ENCODE results near the gene HIBADH.

Gene HIBADH

DNA sequence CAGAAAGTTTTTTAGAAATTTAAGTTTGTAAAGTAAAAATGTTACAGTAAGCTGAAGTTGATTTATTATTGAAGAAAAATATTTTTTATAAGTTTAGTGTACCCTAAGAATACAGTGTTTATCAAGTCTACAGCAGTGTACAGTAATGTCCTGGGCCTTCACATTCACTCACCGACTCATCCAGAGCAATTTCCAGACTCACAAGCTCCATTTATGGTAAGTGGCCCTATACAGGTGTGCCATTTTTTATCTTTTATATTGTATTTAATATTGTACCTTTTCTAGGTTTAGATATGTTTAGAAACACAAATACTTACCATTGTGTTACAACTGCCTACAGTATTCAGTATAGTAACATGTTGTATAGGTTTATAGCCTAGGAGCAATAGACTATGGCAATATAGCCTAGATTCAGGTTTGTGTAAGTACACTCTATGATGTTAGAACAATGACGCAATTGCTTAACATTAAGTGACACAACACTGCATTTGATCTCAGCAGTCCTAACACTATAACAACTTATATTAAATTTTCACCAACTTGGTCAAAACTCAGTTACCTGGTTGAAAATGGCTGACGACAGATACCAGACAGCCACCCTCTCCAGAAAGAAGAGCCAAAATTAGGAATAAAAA is 45.7 kb downstream of the HIBADH start:
- TF ChIP-seq CTCF (conservative IDR thresholded peaks at IDR 0.05): no peak
- H3K27ac ChIP-seq: no peak overlapping the region

- no peak overlapping the region for H3K27ac ChIP-seq
- no peak for TF ChIP-seq CTCF (conservative IDR thresholded peaks at IDR 0.05)
Measured at GRCh38 chr7:27616186-27616491, 46.5 kb downstream of the HIBADH start.

DNA sequence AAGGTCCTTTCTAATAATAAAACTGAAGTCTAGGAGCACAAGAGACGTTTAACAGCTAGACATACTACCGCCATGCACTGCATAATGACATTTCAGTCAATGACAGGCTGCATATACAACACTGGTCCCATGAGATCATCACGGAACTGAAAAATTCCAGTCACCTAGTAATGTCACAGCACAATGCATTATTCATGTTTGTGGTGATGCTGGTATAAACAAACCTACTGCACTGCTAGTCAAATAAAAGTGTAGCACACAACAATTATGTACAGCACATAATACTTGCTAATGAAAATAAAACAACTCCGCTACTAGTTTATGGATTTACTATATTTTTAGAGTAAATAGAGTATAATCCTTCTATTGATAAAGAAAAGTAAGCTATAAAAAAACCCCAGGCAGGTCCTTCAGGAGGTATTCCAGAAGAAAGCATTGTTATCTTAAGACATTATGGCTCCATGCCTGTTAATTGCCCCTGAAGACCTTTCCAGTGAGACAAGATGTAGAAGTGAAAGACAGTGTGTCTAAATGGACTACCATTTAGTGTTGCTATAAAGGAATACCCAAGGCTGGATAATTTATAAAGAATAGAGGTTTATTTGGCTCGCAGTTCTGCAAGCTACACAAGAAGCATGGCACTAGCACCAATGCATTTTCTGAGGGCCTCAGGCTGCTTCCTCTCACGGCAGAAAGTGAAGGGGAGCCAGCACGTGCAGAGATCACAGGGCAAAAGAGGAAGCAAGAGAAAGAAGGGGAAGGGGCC is 47.1 kb downstream of the HIBADH start:
- H3K27ac ChIP-seq: no peak overlapping the region
- no peak for TF ChIP-seq CTCF (conservative IDR thresholded peaks at IDR 0.05)

- H3K27ac ChIP-seq: no peak overlapping the region
- no peak for TF ChIP-seq CTCF (conservative IDR thresholded peaks at IDR 0.05)
Measured at GRCh38 chr7:27614095-27614494, 48.6 kb downstream of the HIBADH start.

DNA sequence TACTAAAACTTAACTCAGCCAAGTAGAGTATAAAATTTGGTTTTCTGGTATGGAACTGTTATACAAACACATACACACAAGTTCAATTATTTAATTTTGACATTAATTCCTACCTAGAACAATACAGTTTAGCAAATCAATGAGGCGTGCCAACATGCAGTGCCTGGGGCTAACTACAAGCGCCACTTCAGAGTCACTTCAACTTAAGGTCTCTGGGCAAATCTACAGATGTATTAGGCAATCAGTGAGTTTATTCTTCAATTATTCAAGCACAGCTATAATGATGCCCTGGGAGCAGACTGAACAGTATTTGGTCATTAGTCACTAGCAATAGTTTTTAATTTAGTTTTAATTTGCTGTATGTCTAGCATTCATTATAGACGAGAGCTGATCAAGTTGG is 51.6 kb downstream of the HIBADH start:
- TF ChIP-seq CTCF (conservative IDR thresholded peaks at IDR 0.05): no peak
- no peak overlapping the region for H3K27ac ChIP-seq

DNA sequence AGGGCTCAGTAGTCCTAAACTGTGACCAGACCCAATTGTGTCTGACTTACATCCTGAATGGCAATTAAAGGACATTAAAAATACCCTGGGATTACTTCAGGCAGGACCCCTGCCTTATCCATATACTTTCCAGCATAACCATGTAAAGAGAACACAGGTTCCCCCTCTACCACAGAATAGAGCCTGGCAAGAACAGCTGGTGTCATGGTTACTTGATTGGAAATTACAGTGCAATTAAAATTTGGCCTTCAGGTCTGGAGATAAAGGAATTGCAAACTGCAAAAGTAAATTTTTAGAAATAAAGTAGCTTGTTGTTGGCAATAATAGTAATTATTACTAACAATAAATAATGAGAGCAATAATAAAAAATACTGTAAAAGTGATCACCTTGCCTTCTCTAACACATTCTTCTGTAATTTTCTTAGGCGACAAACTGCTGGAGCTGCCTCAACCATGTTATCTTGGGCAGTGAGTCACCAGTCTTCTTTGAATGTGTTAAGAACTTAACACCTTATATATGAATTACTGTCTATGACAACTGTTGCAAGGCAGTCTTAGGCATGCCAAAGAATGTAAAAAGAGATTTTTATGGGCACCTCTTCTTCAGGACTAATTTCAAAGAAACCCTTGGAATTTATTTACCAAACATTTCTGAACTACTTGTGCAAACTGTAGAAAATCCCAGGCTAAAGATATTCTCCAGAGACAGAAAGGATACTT is 53.7 kb downstream of the HIBADH start:
- TF ChIP-seq CTCF (conservative IDR thresholded peaks at IDR 0.05): no peak
- H3K27ac ChIP-seq: no peak overlapping the region

- H3K27ac ChIP-seq: peak overlapping the region; percentile 36
- no peak for TF ChIP-seq CTCF (conservative IDR thresholded peaks at IDR 0.05)
Measured at GRCh38 chr7:27607210-27607606, 55.5 kb downstream of the HIBADH start.
